MG63 (cell line): ENCODE data around the gene NEURL3. TPM values are rescaled to one million over a fixed set of nuclear protein-coding genes. Genes with fewer than 3 reads are reported as not detected.
"Not testable (repeated sequence)": the region's sequence is repeated elsewhere in the genome, so short reads cannot be mapped to it uniquely, and the experiment has no call there.

ENCODE experiments used
- DNase-seq: peaks from one replicate; pipeline ENCODE4 v3.0.0-alpha.2; 2020
- H3K27me3 ChIP-seq: fragments of 250-450 bp; sonication (Bioruptor Pico); 2 replicates; pipeline ENCODE4 v1.5.1; 2020; ENCODE audit warnings: mild to moderate bottlenecking, moderate library complexity
- H3K36me3 ChIP-seq: fragments of 250-450 bp; sonication (Bioruptor Pico); 2 replicates; pipeline ENCODE4 v1.5.1; 2020; ENCODE audit warnings: mild to moderate bottlenecking, moderate library complexity
- H3K4me3 ChIP-seq: fragments of 250-450 bp; sonication (Bioruptor Pico); 2 replicates; pipeline ENCODE4 v1.5.1; 2020; ENCODE audit warnings: mild to moderate bottlenecking, moderate library complexity
- H3K9me3 ChIP-seq: fragments of 250-450 bp; sonication (Bioruptor Pico); 2 replicates; pipeline ENCODE4 v1.5.1; 2020; ENCODE audit warnings: mild to moderate bottlenecking, moderate library complexity
- total RNA-seq: library from RNA; depleted of rRNA; stranded (reverse); fragments of >200 nt; shearing (Covaris generic); gene quantifications from 2 replicates; pipeline ENCODE4 v1.2.3, GENCODE V29; 2014; ENCODE audit warnings: low replicate concordance

Gene NEURL3
- total RNA-seq, 1 experiment from 2014 or later = not detected

DNA sequence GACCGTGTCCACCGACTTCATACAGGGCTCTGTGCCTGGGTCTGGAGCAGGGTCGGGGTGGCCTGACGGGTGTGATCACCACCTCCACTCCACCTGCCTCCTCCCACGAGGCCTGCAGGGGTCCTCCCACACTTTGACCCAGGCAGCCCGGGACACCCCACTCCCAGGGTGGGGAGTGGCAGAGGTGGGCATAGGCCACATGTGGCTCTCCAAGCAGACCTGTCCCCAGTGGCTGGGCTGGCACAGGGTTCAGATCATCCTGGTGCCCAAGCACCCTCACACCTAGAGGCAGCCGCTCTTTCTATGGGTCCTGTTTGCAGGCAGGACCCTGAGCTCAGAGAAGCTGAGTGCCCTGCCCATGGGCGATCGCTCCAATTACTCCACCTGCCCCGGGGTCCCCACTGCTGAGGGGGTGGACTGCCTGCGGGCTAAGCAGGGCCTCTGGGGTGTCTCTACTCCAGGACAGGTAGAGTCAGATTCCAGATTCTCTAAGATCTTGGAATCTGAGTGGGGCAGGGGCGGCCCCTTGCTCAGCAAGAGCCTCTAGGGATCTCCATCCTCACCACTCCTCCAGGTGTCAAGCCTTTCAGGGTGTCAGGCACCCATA lies 1.4 kb downstream of the NEURL3 start:
- Histone ChIP-seq H3K27me3 (no peaks in the 10 kb centered on the region), H3K9me3 (no peaks in the 10 kb centered on the region), H3K36me3 (no peaks in the 10 kb centered on the region), H3K4me3 (no peak overlapping the region)
- DNase-seq = no peak

DNA sequence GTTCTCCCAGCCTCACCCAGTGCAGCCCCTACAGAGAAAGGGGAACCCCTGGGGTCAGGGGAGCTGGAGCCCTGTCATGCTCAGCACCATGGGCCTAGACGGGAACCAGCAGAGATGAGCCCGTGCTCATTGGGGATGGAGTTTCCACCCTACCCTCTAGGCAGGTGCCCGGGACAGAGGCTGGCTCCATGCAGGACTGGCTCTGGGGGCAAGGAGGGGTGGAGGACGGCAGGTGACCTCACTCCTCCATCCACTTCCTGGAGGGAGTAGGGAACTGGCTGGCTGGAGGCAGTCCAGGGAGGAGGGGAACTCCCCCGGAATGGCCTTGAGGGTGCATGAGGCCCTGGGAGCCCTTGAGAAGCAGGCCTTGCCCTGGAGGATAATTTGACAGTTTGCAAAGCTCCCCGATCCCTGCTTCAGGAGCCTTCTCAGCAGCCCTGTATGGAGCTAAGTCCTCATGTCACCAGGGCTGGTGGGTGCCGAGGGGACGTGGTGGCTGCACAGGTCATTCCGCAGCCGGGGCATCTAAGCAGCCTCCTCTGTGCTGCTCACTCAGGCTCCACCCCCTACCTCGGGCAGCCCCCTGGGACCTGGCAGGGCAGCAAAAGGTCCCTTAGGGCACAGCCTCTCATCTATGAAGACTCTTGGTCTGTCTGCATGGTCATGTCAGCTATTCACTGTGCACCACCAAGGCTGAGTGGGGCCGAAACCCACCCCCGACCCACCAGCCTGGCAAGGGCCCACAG lies 2.1 kb downstream of the NEURL3 start:
- Histone ChIP-seq H3K4me3 (no peak overlapping the region), H3K27me3 (no peaks in the 10 kb centered on the region), H3K9me3 (no peaks in the 10 kb centered on the region), H3K36me3 (no peaks in the 10 kb centered on the region)
- no peak for DNase-seq

GRCh38 chr2:96501886-96502810 lies 3.0 kb downstream of the NEURL3 start:
- H3K9me3 ChIP-seq = no peaks in the 10 kb centered on the region
- H3K27me3 ChIP-seq = no peaks in the 10 kb centered on the region
- no peaks in the 10 kb centered on the region for H3K36me3 ChIP-seq
- no peak for DNase-seq
- H3K4me3 ChIP-seq = no peak overlapping the region

DNA sequence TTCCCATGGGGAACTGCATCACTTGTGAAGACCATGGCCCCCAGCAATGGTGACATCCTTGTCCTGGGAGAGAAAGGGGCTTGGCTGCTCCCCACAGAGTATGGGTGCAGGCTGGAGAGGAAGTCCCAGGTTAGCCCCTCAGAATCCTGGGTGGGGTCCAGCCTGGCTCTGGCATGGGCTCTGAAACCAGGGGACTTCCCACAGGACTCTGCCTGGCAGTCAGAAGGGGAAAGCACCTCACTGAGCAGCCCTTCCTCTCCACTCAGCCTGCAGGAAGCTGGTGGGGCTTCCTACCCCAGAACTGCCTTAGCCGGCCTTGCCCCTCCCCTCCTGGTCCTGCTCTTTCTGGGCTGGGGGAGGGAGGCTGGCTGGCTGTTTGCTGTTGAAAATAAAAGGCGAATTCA lies 3.7 kb downstream of the NEURL3 start:
- Histone ChIP-seq H3K27me3 (no peaks in the 10 kb centered on the region), H3K36me3 (no peaks in the 10 kb centered on the region), H3K9me3 (no peaks in the 10 kb centered on the region), H3K4me3 (no peak overlapping the region)
- DNase-seq = no peak

DNA sequence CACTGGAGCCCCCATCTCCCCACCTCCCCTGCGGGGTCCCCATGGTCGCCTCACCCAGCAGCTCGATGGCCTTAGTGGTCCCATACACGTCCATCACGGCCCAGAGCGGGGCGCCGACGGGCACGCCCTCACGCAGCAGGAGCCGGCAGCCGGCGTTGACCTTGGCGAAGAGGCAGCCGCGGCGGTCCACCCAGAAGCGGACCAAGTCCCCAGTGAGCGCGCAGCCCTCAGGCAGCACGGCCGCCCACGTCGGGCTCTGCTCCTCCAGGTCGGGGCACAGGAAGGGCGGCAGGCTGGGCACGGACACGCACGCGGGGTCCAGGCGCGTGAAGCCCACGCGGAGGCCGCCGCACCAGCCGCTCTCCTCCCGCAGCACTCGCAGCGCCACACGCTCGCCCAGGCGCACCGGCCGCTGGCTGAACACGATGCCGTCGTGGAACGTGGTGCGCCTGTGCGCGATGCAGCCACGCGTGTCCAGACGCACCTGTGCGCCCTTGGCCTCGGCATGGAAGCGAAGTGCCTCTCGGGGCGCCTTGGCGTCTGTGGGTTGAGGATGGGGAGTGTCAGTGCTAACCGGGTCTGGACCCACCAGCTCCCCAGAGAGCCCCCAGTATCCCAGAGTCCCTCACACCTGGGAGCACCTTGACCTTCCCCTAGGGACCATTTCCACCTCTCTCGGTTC lies 4.6 kb downstream of the NEURL3 start:
- no peaks in the 10 kb centered on the region for H3K9me3 ChIP-seq
- no peak overlapping the region for H3K4me3 ChIP-seq
- no peak for DNase-seq
- no peaks in the 10 kb centered on the region for H3K36me3 ChIP-seq
- no peaks in the 10 kb centered on the region for H3K27me3 ChIP-seq

DNA sequence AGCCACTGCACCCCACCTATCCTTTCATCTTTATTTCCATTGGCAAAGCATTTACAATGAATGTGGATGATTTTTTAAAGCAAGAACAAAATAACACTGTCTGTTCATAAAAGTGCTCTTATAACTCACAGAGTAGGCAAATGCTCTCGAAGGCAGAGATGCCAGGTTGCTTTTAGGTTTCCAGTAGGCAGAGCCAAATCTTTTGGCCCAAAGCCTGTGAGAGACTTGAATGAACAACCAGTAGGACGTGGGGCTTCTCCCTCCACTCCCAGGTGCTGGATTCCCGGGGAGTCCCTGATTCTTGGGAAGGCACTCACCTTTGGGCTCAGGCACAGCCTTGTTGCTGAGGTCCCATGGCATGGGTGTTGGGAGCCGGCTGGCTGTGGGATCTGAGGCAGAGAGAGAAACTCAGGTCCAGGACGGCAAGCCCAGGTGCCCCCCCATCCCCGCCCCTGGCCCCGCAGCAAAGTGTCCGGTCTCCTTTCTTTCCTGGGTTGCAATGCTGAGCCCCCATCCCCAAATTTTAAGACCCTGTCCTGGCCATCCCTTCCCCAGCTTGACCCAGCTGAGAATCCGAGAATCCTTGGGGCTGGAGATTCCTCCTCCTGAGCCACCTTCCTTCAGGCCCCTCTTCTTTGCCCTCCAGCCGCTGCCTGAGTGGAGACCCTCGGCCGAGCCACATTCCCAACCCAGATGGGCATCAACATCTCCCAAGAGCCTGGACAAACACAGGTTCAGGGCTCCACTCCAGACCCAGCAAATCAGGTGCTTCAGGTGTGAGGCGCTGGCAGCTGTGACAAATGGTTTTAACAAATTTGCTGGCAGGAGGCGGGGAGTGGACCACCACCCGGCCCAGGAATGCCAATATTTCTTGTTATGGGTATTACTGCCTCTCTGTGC lies 5.8 kb downstream of the NEURL3 start:
- H3K36me3 ChIP-seq = no peaks in the 10 kb centered on the region
- H3K27me3 ChIP-seq = no peaks in the 10 kb centered on the region
- no peak overlapping the region for H3K4me3 ChIP-seq
- no peak for DNase-seq
- H3K9me3 ChIP-seq = peaks cover 3% of the 10 kb centered on the region; the same call in 1 of the 2 replicates

GRCh38 chr2:96498611-96499010 lies 6.5 kb downstream of the NEURL3 start:
- not testable (repeated sequence) for H3K4me3 ChIP-seq, H3K36me3 ChIP-seq, H3K9me3 ChIP-seq, DNase-seq, H3K27me3 ChIP-seq

- H3K4me3 ChIP-seq = no peak overlapping the region
- H3K9me3 ChIP-seq = peaks cover 6% of the 10 kb centered on the region
- DNase-seq = no peak
- no peaks in the 10 kb centered on the region for H3K27me3 ChIP-seq
- no peaks in the 10 kb centered on the region for H3K36me3 ChIP-seq
Observed at GRCh38 chr2:96498021-96498431, 7.1 kb downstream of the NEURL3 start.

GRCh38 chr2:96495982-96496629 lies 9.1 kb downstream of the NEURL3 start:
- H3K4me3 ChIP-seq = no peak overlapping the region
- H3K9me3 ChIP-seq = peaks cover 6% of the 10 kb centered on the region
- no peaks in the 10 kb centered on the region for H3K27me3 ChIP-seq
- no peak for DNase-seq
- no peaks in the 10 kb centered on the region for H3K36me3 ChIP-seq

- Histone ChIP-seq H3K4me3 (no peak overlapping the region), H3K36me3 (no peaks in the 10 kb centered on the region), H3K27me3 (no peaks in the 10 kb centered on the region), H3K9me3 (peaks cover 13% of the 10 kb centered on the region)
- DNase-seq = no peak
Observed at GRCh38 chr2:96494188-96494587, 11.0 kb downstream of the NEURL3 start.

DNA sequence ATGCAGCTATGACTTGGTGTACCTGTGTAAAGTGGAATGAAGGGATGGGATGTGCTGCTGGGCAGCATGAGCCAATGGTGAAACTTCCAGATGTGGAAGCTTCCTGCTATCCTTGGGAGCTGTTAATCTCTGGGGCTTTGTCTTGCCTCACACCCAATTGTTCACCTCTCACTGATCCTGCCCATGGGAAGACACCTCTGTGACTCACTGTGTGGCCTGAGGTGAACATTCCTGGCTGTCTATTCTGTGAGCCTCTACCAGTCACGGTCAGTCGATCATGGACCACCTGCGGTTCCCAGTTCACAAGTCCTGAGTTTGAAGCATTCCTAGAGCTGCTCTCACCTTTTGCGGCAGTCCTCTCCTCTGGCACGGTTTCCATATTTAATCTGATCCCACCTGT lies 12.1 kb downstream of the NEURL3 start:
- Histone ChIP-seq H3K4me3 (no peak overlapping the region), H3K9me3 (peaks cover 13% of the 10 kb centered on the region), H3K27me3 (no peaks in the 10 kb centered on the region), H3K36me3 (no peaks in the 10 kb centered on the region)
- DNase-seq = no peak

- no peaks in the 10 kb centered on the region for H3K27me3 ChIP-seq
- no peak for DNase-seq
- H3K9me3 ChIP-seq = peaks cover 13% of the 10 kb centered on the region
Observed at GRCh38 chr2:96491860-96492497, 13.2 kb downstream of the NEURL3 start.

DNA sequence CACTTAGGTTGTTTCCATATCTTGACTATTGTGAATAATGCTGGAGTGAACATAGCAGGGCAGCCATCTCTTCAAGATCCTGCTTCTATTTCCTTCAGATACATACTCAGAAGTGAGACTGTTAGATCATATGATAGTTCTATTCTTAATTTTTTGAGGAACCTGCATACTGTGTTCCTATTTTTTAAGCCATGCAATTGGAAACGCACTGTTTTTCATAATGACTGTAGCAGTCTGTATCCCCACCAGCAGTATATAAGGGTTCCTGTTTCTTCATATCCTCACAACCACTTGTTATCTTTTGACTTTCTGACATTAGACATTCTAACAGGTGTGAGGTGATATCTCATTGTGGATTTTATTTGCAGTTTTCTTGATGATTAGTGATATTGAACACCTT lies 15.5 kb downstream of the NEURL3 start:
- no peak for DNase-seq
- H3K4me3 ChIP-seq = no peak overlapping the region
- no peaks in the 10 kb centered on the region for H3K27me3 ChIP-seq
- peaks cover 10% of the 10 kb centered on the region for H3K9me3 ChIP-seq
- H3K36me3 ChIP-seq = no peaks in the 10 kb centered on the region

More at GRCh38 chr2:96491860-96492497, 13.2 kb downstream of the NEURL3 start:
- Histone ChIP-seq H3K36me3 (no peaks in the 10 kb centered on the region), H3K4me3 (no peak overlapping the region)

GRCh38 chr2:96489261-96489660 lies 15.9 kb downstream of the NEURL3 start:
- DNase-seq = no peak
- Histone ChIP-seq H3K27me3 (no peaks in the 10 kb centered on the region), H3K36me3 (no peaks in the 10 kb centered on the region), H3K9me3 (peaks cover 10% of the 10 kb centered on the region), H3K4me3 (no peak overlapping the region)

- Histone ChIP-seq H3K36me3 (no peaks in the 10 kb centered on the region), H3K4me3 (no peak overlapping the region), H3K27me3 (no peaks in the 10 kb centered on the region), H3K9me3 (0 out of 2 replicates have a peak, but pooled peaks cover 6% of the 10 kb centered on the region)
- DNase-seq = no peak
Observed at GRCh38 chr2:96486696-96487095, 18.5 kb downstream of the NEURL3 start.
